GM10248 (cell line): Measurements from ENCODE around the gene MARS1.
A peak's percentile ranks its signal among the peaks of the same experiment; 100 is the strongest.

Experiments used
- CTCF ChIA-PET: fragments of 300-600 bp; sonication (Branson Sonifier 250); formaldehyde crosslinking; extraction: SDS; loops from one replicate; lab custom pipeline; 2021; ENCODE audit warnings: antibody characterized with exemption; lab: Yijun Ruan, JAX
- POLR2A ChIA-PET: fragments of 350-650 bp; sonication (Branson Sonifier 250); formaldehyde crosslinking; extraction: SDS; loops from one replicate; lab custom pipeline; 2020; ENCODE audit warnings: antibody characterized with exemption; lab: Yijun Ruan, JAX
- DNase-seq: peaks from one replicate; pipeline ENCODE4 v3.0.0; 2012; ENCODE audit errors: extremely low spot score
- CTCF ChIP-seq: IDR thresholded peaks from 2 replicates; pipeline ENCODE4 v1.5.1; 2012; ENCODE audit warnings: mild to moderate bottlenecking, low read depth; ENCODE audit errors: extremely low read depth, missing control alignments, control extremely low read depth

The MARS1 gene

GRCh38 chr12:57546438-57547287, 58.8 kb downstream of the MARS1 start, which contains the start of gene DCTN2:
TSS of gene DCTN2 (minus strand) at chr12:57547192. CDS start at chr12:57547063, 129 bp downstream.
- peak; percentile 98 for DNase-seq
- ChIA-PET POLR2A (interaction anchor here (1.0 to 1.6 kb wide), 2 partner anchors 9 to 27 kb away, joined by 6 to 9 read pairs; no protein-coding TSS in a partner anchor), CTCF (interaction anchor here (1.0 to 3.6 kb wide), 8 partner anchors 9 to 90 kb away, joined by 3 to 19 read pairs (median 5); partner anchors contain the start of gene GLI1)
- peak; percentile 29 for TF ChIP-seq CTCF

GRCh38 chr12:57547288-57548012, 59.6 kb downstream of the MARS1 start:
- no peak for DNase-seq
- TF ChIP-seq CTCF = no peak
- CTCF ChIA-PET = interaction anchor here (1.0 to 3.6 kb wide), 7 partner anchors 10 to 89 kb away, joined by 3 to 19 read pairs (median 6); partner anchors contain the start of gene GLI1
- POLR2A ChIA-PET = interaction anchor here (1.0 to 1.6 kb wide), 2 partner anchors 10 to 28 kb away, joined by 6 to 9 read pairs; no protein-coding TSS in a partner anchor

GRCh38 chr12:57548013-57548315, 60.1 kb downstream of the MARS1 start:
- POLR2A ChIA-PET = interaction anchor here (1.0 kb wide), 1 partner anchor 28 kb away, joined by 3 read pairs; the partner anchor contains the start of gene DDIT3

GRCh38 chr12:57548488-57548887, 60.6 kb downstream of the MARS1 start:
- DNase-seq = no peak
- no peak for TF ChIP-seq CTCF
- CTCF ChIA-PET = no interaction called here
- POLR2A ChIA-PET = interaction anchor here (1.0 kb wide), 1 partner anchor 28 kb away, joined by 3 read pairs; the partner anchor contains the start of gene DDIT3

More at GRCh38 chr12:57548013-57548315, 60.1 kb downstream of the MARS1 start:
- DNase-seq = no peak
- CTCF ChIA-PET = no interaction called here
- no peak for TF ChIP-seq CTCF

GRCh38 chr12:57549203-57549908, 61.5 kb downstream of the MARS1 start:
- ChIA-PET CTCF (no interaction called here), POLR2A (no interaction called here)
- no peak for TF ChIP-seq CTCF
- no peak for DNase-seq
